ENCODE data around the gene MED16. TPM values are rescaled to one million over a fixed set of nuclear protein-coding genes. Genes with fewer than 3 reads are reported as not detected.
A peak's percentile ranks its signal among the peaks of the same experiment; 100 is the strongest.

MED16 gene
- total RNA-seq, 2 experiments from 2014 or later = 25.8 to 30.1 TPM

- Mint-ChIP-seq H3K27me3 (no peaks in the 10 kb centered on the region), H3K4me3 (no peak overlapping the region), H3K36me3 (ENCODE audit: low read depth) (peaks cover 28% of the 10 kb centered on the region), H3K9me3 (no peaks in the 10 kb centered on the region), H3K4me1 (ENCODE audit: low read depth) (peaks cover 26% of the 10 kb centered on the region), H3K27ac (no peak overlapping the region)
- intact Hi-C loops (cut with DNase I, micrococcal nuclease) = no loop called here
- DNase-seq (no peak), ATAC-seq (ENCODE audit: poor library complexity) (no peak)
- Histone ChIP-seq H3K27me3 (ENCODE audit: control insufficient read depth in 1 of 2, insufficient read depth in 2 of 2, low read length in 2 of 2) (no peaks in the 10 kb centered on the region), H3K4me3 (ENCODE audit: low read length) (no peak overlapping the region), H3K36me3 (ENCODE audit: insufficient read depth, low read length) (peaks cover 41% of the 10 kb centered on the region), H3K4me1 (ENCODE audit: insufficient read depth, low read length) (peaks cover 16% of the 10 kb centered on the region), H3K27ac (ENCODE audit: low read depth in 1 of 2, low read length in 2 of 2) (no peak overlapping the region), H3K9me3 (ENCODE audit: control insufficient read depth in 1 of 2, insufficient read depth in 1 of 2, low read length in 2 of 2) (no peaks in the 10 kb centered on the region)
- CTCF ChIA-PET = no interaction called here
- POLR2A ChIA-PET = interaction anchor here (0.6 kb wide), 1 partner anchor 24 kb away, joined by 3 read pairs; the partner anchor contains the start of genes MED16 and RNU6-9
- TF ChIP-seq CTCF (IDR thresholded peaks at IDR 0.05) = no peak
These were observed 23.5 kb downstream of the MED16 start for GRCh38 chr19:869245-870177.

- intact Hi-C loops (cut with DNase I, micrococcal nuclease) = no loop called here
- Mint-ChIP-seq H3K9me3 (no peaks in the 10 kb centered on the region), H3K27me3 (no peaks in the 10 kb centered on the region), H3K4me3 (no peak overlapping the region), H3K27ac (no peak overlapping the region), H3K4me1 (ENCODE audit: low read depth) (peaks cover 30% of the 10 kb centered on the region), H3K36me3 (ENCODE audit: low read depth) (peaks cover 28% of the 10 kb centered on the region)
- ChIA-PET CTCF (no interaction called here), POLR2A (interaction anchor here (1.2 kb wide), 1 partner anchor 41 kb away, joined by 3 read pairs; no protein-coding TSS in a partner anchor)
- H3K27ac ChIP-seq (ENCODE audit: low read depth in 1 of 2, low read length in 2 of 2) = no peak overlapping the region
- no peak for DNase-seq
- no peak for TF ChIP-seq CTCF (IDR thresholded peaks at IDR 0.05)
- peaks cover 37% of the 10 kb centered on the region for H3K36me3 ChIP-seq (ENCODE audit: insufficient read depth, low read length)
- ATAC-seq (ENCODE audit: poor library complexity) = no peak
- peaks cover 22% of the 10 kb centered on the region for H3K4me1 ChIP-seq (ENCODE audit: insufficient read depth, low read length)
- H3K4me3 ChIP-seq (ENCODE audit: low read length) = no peak overlapping the region
- no peaks in the 10 kb centered on the region for H3K9me3 ChIP-seq (ENCODE audit: control insufficient read depth in 1 of 2, insufficient read depth in 1 of 2, low read length in 2 of 2)
- no peaks in the 10 kb centered on the region for H3K27me3 ChIP-seq (ENCODE audit: control insufficient read depth in 1 of 2, insufficient read depth in 2 of 2, low read length in 2 of 2)
These were observed 24.3 kb downstream of the MED16 start for GRCh38 chr19:868458-869244.

- DNase-seq (no peak), ATAC-seq (ENCODE audit: poor library complexity) (no peak)
- Mint-ChIP-seq H3K4me1 (ENCODE audit: low read depth) (peaks cover 32% of the 10 kb centered on the region), H3K27ac (peak overlapping the region; percentile 27), H3K36me3 (ENCODE audit: low read depth) (peaks cover 28% of the 10 kb centered on the region), H3K4me3 (no peak overlapping the region), H3K9me3 (no peaks in the 10 kb centered on the region), H3K27me3 (no peaks in the 10 kb centered on the region)
- TF ChIP-seq CTCF (IDR thresholded peaks at IDR 0.05) = no peak
- H3K9me3 ChIP-seq (ENCODE audit: control insufficient read depth in 1 of 2, insufficient read depth in 1 of 2, low read length in 2 of 2) = no peaks in the 10 kb centered on the region
- ChIA-PET POLR2A (interaction anchor here (1.2 kb wide), 1 partner anchor 41 kb away, joined by 3 read pairs; no protein-coding TSS in a partner anchor), CTCF (no interaction called here)
- H3K4me3 ChIP-seq (ENCODE audit: low read length) = no peak overlapping the region
- H3K27ac ChIP-seq (ENCODE audit: low read depth in 1 of 2, low read length in 2 of 2) = no peak overlapping the region
- no peaks in the 10 kb centered on the region for H3K27me3 ChIP-seq (ENCODE audit: control insufficient read depth in 1 of 2, insufficient read depth in 2 of 2, low read length in 2 of 2)
- peaks cover 37% of the 10 kb centered on the region for H3K36me3 ChIP-seq (ENCODE audit: insufficient read depth, low read length)
- peaks cover 23% of the 10 kb centered on the region for H3K4me1 ChIP-seq (ENCODE audit: insufficient read depth, low read length)
- intact Hi-C loops (cut with DNase I, micrococcal nuclease) = no loop called here
These were observed 25.0 kb downstream of the MED16 start for GRCh38 chr19:867855-868457.

Measured in CD4-positive, alpha-beta T cell (primary cell).